Measurements from ENCODE around the gene VDAC2.
A peak's percentile ranks its signal among the peaks of the same experiment; 100 is the strongest.

VDAC2 gene

DNA sequence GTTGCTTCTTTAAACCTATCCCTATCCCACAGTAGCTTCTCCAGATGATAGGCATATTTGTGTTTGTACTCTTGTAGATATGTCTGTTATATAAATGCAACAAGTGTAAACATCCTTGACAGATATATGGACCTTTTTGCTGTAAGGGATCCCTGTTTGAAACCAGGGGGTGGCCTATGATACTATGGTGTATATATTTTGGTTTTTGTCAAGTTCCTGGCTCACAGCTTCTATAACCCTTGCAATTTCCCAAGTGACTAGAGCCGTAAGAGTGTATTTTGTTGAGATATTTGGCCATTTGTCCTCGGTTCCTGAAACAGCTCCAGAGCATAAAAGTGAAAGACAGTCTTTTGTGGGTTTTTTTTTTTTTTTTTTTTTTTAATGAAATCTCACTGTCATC, 15.5 kb downstream of the VDAC2 start:
- TF ChIP-seq, protein P1, sequence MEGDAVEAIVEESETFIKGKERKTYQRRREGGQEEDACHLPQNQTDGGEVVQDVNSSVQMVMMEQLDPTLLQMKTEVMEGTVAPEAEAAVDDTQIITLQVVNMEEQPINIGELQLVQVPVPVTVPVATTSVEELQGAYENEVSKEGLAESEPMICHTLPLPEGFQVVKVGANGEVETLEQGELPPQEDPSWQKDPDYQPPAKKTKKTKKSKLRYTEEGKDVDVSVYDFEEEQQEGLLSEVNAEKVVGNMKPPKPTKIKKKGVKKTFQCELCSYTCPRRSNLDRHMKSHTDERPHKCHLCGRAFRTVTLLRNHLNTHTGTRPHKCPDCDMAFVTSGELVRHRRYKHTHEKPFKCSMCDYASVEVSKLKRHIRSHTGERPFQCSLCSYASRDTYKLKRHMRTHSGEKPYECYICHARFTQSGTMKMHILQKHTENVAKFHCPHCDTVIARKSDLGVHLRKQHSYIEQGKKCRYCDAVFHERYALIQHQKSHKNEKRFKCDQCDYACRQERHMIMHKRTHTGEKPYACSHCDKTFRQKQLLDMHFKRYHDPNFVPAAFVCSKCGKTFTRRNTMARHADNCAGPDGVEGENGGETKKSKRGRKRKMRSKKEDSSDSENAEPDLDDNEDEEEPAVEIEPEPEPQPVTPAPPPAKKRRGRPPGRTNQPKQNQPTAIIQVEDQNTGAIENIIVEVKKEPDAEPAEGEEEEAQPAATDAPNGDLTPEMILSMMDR (IDR thresholded peaks at IDR 0.05; ENCODE audit: extremely low read depth, missing control alignments), result no peak
- no peak for DNase-seq (ENCODE audit: low spot score)

DNA sequence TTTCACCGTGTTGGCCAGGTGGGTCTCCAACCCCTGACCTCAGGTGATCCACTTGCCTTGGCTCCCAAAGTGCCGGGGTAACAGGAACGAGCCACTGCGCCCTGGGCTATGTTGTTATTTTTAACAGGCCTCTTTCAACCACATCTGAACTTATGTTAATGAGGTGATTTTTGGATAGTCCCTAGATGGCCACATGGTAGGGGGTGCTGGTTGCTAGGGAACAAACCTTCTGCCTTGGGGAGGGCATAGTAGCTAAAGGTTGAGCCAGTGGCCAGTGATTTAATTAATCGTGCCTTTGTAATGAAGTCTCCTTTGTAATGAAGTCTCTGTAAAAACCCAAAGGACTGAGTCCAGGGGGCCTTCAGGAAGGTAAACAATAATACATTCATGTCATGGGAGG, 16.1 kb downstream of the VDAC2 start:
- TF ChIP-seq, protein P1 (IDR thresholded peaks at IDR 0.05; ENCODE audit: extremely low read depth, missing control alignments), result no peak
- no peak for DNase-seq (ENCODE audit: low spot score)

DNA sequence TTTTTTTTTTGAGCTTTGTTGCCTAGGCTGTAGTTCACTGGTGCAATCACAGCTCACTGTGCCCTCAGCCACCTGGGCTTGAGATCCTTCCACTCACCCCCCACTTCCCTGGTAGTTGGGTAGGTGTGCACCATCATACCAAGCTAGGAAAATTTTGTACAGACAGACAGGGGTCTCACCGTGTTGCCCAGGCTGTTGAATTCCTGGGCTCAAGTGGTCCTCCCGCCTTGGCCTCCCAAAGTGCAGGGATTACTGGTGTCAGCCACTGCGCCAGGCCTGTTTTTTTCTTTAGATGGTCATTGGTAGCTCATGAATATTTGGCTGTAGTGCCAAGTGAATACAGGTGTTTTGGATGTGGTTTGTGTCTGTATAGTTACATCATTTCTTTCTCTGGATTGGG, 17.7 kb downstream of the VDAC2 start:
- no peak for DNase-seq (ENCODE audit: low spot score)
- TF ChIP-seq, protein P1 (IDR thresholded peaks at IDR 0.05; ENCODE audit: extremely low read depth, missing control alignments), result no peak

DNA sequence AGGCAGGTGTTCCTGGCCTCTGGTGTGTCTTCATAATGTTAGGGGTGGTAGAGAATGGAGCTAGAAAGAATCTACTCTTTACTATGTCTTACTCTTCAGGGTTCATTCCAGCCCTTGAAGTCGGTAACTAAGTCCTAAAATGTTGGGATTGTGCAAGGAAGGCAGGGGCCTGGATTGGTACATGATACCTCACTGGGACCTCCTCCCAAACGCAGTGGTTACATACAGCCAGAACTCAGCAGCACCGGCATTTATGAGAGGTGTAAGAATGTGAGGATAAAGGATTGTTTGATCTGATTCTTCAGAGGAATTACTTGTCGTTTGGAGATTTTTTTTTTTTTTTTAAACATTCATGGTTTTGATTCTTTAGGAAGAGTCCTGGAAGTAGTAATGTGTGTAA, 18.2 kb downstream of the VDAC2 start:
- DNase-seq (ENCODE audit: low spot score), result no peak
- TF ChIP-seq, protein P1 (IDR thresholded peaks at IDR 0.05; ENCODE audit: extremely low read depth, missing control alignments), result no peak

DNA sequence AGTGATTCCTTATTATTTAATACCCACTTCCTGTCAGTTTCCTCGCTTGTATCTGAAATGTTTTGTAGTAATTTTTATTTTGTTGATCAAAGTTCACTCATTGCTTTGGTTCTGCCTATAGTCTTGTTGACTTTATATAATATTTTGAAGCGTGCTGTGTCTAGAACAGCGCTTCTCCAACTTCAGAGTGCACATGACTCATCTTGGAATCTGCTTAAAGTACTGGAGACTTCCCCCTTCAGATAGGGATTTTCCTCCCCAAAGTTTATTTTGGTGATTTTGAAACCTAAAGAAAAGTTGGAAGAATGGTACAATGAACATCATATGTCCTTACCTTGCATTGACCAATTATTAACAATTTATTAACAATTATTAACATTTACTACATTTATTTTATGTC, 19.4 kb downstream of the VDAC2 start:
- TF ChIP-seq, protein P1 (IDR thresholded peaks at IDR 0.05; ENCODE audit: extremely low read depth, missing control alignments), result no peak

DNA sequence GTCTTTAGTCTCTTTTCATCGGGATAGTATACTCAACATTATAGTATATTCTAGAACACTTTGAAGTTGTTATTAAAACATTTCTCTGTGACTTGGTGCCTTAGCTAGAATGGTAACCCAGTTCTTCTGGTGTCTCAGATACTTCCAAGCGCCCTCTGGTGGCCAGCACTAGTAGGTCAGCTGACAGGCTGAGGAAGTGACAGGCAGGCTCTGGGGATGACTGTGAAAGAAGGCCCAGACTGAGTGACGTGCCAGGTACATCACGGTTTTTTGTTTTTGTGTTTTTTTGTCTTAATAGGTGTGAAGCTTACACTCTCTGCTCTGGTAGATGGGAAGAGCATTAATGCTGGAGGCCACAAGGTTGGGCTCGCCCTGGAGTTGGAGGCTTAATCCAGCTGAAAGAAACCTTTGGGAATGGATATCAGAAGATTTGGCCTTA, 20.0 kb downstream of the VDAC2 start:
- TF ChIP-seq, protein P1 (IDR thresholded peaks at IDR 0.05; ENCODE audit: extremely low read depth, missing control alignments), result peak; percentile 95
- peak; percentile 82 for DNase-seq (ENCODE audit: low spot score)

More for the DNA sequence above, 19.4 kb downstream of the VDAC2 start:
- DNase-seq (ENCODE audit: low spot score), result no peak

DNA sequence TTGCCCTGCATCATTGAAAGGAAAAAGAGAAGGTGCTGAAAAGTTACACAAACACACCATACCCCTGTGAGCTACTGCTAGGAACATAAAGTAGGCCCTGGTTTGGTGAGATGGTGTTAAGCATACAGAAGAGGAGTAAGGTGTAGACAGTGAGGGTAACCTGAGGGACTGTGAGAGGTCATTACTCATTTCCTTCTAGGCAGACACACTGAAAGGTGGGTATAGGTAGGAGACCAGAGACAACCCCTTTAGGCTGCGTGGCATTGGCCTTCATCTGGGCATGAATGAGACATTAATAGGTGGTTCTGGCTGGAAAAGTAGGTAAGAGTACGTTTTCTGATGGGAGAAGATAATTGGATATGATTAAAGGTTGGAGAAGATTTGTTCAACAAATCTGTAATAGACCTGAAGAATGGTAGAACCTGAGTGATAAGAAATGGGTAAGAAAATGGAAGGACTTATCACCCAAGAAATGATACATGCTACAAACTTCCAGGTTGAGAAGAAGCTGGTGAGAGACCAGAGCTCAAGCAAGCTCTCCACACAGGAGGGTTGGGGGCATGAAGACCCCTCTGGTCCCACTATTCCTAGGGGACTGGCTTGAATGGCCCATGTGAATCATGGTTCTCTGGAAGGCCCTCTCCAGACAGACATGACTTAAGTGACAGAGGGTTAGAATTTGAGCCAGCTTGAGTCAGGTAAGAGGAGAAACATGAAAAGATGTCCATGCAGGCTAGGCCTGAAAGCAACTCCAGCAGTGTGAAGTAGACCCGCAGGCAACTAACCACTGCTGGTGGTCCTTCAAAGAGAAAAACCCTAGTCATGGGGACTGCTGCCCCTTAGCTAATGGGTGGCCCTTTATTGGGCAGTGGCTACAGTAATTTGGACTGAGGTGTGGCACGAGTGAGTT, 21.3 kb downstream of the VDAC2 start:
- no peak for DNase-seq (ENCODE audit: low spot score)
- TF ChIP-seq, protein P1 (IDR thresholded peaks at IDR 0.05; ENCODE audit: extremely low read depth, missing control alignments), result no peak
